SK-N-SH treated with all-trans-retinoic acid at 6 μM for 48 hours (cell line): ENCODE measurements around the gene OGDHL.

ENCODE experiments used
- ATAC-seq: fragments of 200-7000 bp; cut with Tn5 transposase; 3 replicates; pipeline ENCODE4 v1.9.1; 2020; ENCODE audit warnings: mild to moderate bottlenecking, moderate library complexity
- ARNTL ChIP-seq: fragments of 450-650 bp; formaldehyde crosslinking; IDR thresholded peaks from 2 replicates; pipeline ENCODE4 v1.5.0; 2020; ENCODE audit warnings: low read depth, mild to moderate bottlenecking, moderate library complexity, borderline replicate concordance
- BACH2 ChIP-seq: fragments of 250-450 bp; sonication (Bioruptor Pico); IDR thresholded peaks from 2 replicates; pipeline ENCODE4 v1.9.0; 2021; ENCODE audit warnings: mild to moderate bottlenecking, borderline replicate concordance
- CSDC2 ChIP-seq: fragments of 250-450 bp; sonication (Bioruptor Pico); IDR thresholded peaks from 2 replicates; pipeline ENCODE4 v1.5.0; 2020; ENCODE audit warnings: mild to moderate bottlenecking, moderate library complexity
- ESRRG ChIP-seq: fragments of 250-450 bp; sonication (Bioruptor Pico); IDR thresholded peaks from 2 replicates; pipeline ENCODE4 v1.6.1; 2021; ENCODE audit warnings: mild to moderate bottlenecking
- GLIS3 ChIP-seq: fragments of 250-450 bp; sonication (Bioruptor Pico); IDR thresholded peaks from 2 replicates; pipeline ENCODE4 v1.5.0; 2020; ENCODE audit warnings: mild to moderate bottlenecking, moderate library complexity
- ISL1 ChIP-seq: fragments of 250-450 bp; sonication (Bioruptor Pico); IDR thresholded peaks from 2 replicates; pipeline ENCODE4 v2.1.2; 2022; ENCODE audit warnings: mild to moderate bottlenecking, moderate library complexity
- OSR1 ChIP-seq: fragments of 250-450 bp; sonication (Bioruptor Pico); IDR thresholded peaks from 2 replicates; pipeline ENCODE4 v1.8.0; 2022; ENCODE audit warnings: moderate library complexity, mild to moderate bottlenecking, inconsistent platforms
- PPARA ChIP-seq: fragments of 250-450 bp; sonication (Bioruptor Pico); IDR thresholded peaks from 2 replicates; pipeline ENCODE4 v1.5.0; 2020; ENCODE audit warnings: mild to moderate bottlenecking, borderline replicate concordance
- RARB ChIP-seq: fragments of 250-450 bp; sonication (Bioruptor Pico); IDR thresholded peaks from 2 replicates; pipeline ENCODE4 v1.8.0; 2021; ENCODE audit warnings: mild to moderate bottlenecking, moderate library complexity
- SNAI2 ChIP-seq: fragments of 250-450 bp; sonication (Bioruptor Pico); IDR thresholded peaks from 2 replicates; pipeline ENCODE4 v1.5.0; 2020; ENCODE audit warnings: mild to moderate bottlenecking, moderate library complexity
- TCF4 ChIP-seq: fragments of 250-450 bp; sonication (Bioruptor Pico); IDR thresholded peaks from 2 replicates; pipeline ENCODE4 v1.8.0; 2021; ENCODE audit warnings: mild to moderate bottlenecking, moderate library complexity, borderline replicate concordance
- TOX ChIP-seq: fragments of 250-450 bp; sonication (Bioruptor Pico); IDR thresholded peaks from 2 replicates; pipeline ENCODE4 v1.8.0; 2021; ENCODE audit warnings: mild to moderate bottlenecking, moderate library complexity, borderline replicate concordance
- ZC3H10 ChIP-seq: fragments of 250-450 bp; sonication (Bioruptor Pico); IDR thresholded peaks from 2 replicates; pipeline ENCODE4 v1.5.1; 2021; ENCODE audit warnings: mild to moderate bottlenecking, moderate library complexity
- ZFP3 ChIP-seq: fragments of 250-450 bp; sonication (Bioruptor Pico); IDR thresholded peaks from 2 replicates; pipeline ENCODE4 v1.5.0; 2020; ENCODE audit warnings: mild to moderate bottlenecking, moderate library complexity
- ZFP30 ChIP-seq: fragments of 450-650 bp; formaldehyde crosslinking; IDR thresholded peaks from 2 replicates; pipeline ENCODE4 v1.5.0; 2022; ENCODE audit warnings: mild to moderate bottlenecking, moderate library complexity
- ZNF565 ChIP-seq: fragments of 450-650 bp; formaldehyde crosslinking; conservative IDR thresholded peaks from 2 replicates; pipeline ENCODE4 v1.5.0; 2020; ENCODE audit warnings: low read depth, mild to moderate bottlenecking, moderate library complexity
- ZNF70 ChIP-seq: fragments of 450-650 bp; formaldehyde crosslinking; IDR thresholded peaks from 2 replicates; pipeline ENCODE4 v1.5.0; 2020; ENCODE audit warnings: mild to moderate bottlenecking, moderate library complexity
- TF ChIP-seq, protein P1 (sequence below): fragments of 250-450 bp; sonication (Bioruptor Pico); IDR thresholded peaks from 2 replicates; pipeline ENCODE4 v1.5.1; 2020; ENCODE audit warnings: low read depth, mild to moderate bottlenecking, moderate library complexity
- TF ChIP-seq, protein P2 (sequence below): fragments of 250-450 bp; sonication (Bioruptor Pico); IDR thresholded peaks from 2 replicates; pipeline ENCODE4 v1.8.0; 2020; ENCODE audit warnings: mild to moderate bottlenecking, moderate library complexity, borderline replicate concordance
- TF ChIP-seq, protein P3 (sequence below): fragments of 250-450 bp; sonication (Bioruptor Pico); IDR thresholded peaks from 2 replicates; pipeline ENCODE4 v1.5.0; 2020; ENCODE audit warnings: mild to moderate bottlenecking, moderate library complexity
- TF ChIP-seq, protein P4 (sequence below): fragments of 250-450 bp; sonication (Bioruptor Pico); IDR thresholded peaks from 2 replicates; pipeline ENCODE4 v1.5.1; 2021; ENCODE audit warnings: mild to moderate bottlenecking, moderate library complexity
- TF ChIP-seq, protein P5 (sequence below): fragments of 250-450 bp; sonication (Bioruptor Pico); IDR thresholded peaks from 2 replicates; pipeline ENCODE4 v1.8.0; 2021; ENCODE audit warnings: low read depth, mild to moderate bottlenecking, moderate library complexity, borderline replicate concordance

OGDHL gene

DNA sequence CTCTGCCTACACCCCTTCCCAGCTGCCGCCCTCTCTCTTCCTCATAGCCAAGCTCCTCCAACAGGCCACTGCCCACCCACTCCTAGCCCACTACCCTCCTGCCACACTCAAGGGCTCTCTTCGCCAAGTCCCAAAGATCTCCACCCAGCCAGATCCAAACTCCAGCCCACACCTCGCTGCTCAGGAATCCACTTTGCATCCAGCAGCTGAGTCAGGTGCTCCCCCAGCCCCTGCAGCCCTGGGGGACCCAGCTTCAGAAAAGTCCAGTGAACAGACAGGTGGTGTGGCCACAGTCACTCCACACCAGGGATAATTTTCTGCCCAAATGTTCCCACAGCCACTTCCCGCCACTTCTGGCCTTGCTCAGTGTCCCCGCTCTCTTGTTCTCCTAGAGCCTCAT lies 10.9 kb downstream of the OGDHL start:
- TF ChIP-seq TCF4 (CRISPR knock-in tag) (no peak), TOX (CRISPR knock-in tag) (no peak), ISL1 (CRISPR knock-in tag) (no peak), ESRRG (CRISPR knock-in tag) (no peak), BACH2 (CRISPR knock-in tag) (no peak), ZNF70 (CRISPR knock-in tag) (no peak), CSDC2 (CRISPR knock-in tag) (no peak), GLIS3 (no peak), ARNTL (no peak), ZC3H10 (no peak), OSR1 (CRISPR knock-in tag) (no peak), SNAI2 (CRISPR knock-in tag) (no peak), ZFP30 (CRISPR knock-in tag) (no peak)
- TF ChIP-seq, protein P1, sequence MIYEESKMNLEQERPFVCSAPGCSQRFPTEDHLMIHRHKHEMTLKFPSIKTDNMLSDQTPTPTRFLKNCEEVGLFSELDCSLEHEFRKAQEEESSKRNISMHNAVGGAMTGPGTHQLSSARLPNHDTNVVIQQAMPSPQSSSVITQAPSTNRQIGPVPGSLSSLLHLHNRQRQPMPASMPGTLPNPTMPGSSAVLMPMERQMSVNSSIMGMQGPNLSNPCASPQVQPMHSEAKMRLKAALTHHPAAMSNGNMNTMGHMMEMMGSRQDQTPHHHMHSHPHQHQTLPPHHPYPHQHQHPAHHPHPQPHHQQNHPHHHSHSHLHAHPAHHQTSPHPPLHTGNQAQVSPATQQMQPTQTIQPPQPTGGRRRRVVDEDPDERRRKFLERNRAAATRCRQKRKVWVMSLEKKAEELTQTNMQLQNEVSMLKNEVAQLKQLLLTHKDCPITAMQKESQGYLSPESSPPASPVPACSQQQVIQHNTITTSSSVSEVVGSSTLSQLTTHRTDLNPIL = no peak
- TF ChIP-seq, protein P2, sequence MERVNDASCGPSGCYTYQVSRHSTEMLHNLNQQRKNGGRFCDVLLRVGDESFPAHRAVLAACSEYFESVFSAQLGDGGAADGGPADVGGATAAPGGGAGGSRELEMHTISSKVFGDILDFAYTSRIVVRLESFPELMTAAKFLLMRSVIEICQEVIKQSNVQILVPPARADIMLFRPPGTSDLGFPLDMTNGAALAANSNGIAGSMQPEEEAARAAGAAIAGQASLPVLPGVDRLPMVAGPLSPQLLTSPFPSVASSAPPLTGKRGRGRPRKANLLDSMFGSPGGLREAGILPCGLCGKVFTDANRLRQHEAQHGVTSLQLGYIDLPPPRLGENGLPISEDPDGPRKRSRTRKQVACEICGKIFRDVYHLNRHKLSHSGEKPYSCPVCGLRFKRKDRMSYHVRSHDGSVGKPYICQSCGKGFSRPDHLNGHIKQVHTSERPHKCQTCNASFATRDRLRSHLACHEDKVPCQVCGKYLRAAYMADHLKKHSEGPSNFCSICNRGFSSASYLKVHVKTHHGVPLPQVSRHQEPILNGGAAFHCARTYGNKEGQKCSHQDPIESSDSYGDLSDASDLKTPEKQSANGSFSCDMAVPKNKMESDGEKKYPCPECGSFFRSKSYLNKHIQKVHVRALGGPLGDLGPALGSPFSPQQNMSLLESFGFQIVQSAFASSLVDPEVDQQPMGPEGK = no peak
- TF ChIP-seq, protein P3, sequence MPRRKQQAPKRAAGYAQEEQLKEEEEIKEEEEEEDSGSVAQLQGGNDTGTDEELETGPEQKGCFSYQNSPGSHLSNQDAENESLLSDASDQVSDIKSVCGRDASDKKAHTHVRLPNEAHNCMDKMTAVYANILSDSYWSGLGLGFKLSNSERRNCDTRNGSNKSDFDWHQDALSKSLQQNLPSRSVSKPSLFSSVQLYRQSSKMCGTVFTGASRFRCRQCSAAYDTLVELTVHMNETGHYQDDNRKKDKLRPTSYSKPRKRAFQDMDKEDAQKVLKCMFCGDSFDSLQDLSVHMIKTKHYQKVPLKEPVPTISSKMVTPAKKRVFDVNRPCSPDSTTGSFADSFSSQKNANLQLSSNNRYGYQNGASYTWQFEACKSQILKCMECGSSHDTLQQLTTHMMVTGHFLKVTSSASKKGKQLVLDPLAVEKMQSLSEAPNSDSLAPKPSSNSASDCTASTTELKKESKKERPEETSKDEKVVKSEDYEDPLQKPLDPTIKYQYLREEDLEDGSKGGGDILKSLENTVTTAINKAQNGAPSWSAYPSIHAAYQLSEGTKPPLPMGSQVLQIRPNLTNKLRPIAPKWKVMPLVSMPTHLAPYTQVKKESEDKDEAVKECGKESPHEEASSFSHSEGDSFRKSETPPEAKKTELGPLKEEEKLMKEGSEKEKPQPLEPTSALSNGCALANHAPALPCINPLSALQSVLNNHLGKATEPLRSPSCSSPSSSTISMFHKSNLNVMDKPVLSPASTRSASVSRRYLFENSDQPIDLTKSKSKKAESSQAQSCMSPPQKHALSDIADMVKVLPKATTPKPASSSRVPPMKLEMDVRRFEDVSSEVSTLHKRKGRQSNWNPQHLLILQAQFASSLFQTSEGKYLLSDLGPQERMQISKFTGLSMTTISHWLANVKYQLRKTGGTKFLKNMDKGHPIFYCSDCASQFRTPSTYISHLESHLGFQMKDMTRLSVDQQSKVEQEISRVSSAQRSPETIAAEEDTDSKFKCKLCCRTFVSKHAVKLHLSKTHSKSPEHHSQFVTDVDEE (CRISPR knock-in tag) = no peak
- TF ChIP-seq, protein P4, sequence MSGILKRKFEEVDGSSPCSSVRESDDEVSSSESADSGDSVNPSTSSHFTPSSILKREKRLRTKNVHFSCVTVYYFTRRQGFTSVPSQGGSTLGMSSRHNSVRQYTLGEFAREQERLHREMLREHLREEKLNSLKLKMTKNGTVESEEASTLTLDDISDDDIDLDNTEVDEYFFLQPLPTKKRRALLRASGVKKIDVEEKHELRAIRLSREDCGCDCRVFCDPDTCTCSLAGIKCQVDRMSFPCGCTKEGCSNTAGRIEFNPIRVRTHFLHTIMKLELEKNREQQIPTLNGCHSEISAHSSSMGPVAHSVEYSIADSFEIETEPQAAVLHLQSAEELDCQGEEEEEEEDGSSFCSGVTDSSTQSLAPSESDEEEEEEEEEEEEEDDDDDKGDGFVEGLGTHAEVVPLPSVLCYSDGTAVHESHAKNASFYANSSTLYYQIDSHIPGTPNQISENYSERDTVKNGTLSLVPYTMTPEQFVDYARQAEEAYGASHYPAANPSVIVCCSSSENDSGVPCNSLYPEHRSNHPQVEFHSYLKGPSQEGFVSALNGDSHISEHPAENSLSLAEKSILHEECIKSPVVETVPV (CRISPR knock-in tag) = no peak
- ATAC-seq = no peak

DNA sequence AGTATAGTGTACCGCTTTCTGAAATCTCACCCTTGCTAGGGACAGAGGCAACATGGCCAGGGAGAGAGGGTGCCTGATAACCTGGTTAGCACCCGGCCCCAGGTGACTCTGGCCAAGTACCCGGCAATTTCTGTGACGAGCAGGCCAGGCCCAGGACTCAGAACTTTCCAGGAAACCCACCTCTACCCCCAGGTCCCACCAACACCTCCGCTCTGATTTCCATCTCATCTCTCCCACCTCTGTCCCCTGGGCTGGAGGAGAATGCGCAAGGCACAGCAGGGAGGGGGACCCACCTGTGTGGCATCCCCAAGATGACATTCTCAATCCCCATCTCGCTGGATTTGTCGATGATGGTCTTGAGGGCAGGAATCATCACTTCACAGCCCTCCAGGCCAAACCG lies 11.6 kb downstream of the OGDHL start:
- ATAC-seq = no peak
- no peak for TF ChIP-seq CSDC2 (CRISPR knock-in tag)
- TF ChIP-seq, protein P1 = no peak
- no peak for TF ChIP-seq OSR1 (CRISPR knock-in tag)
- TF ChIP-seq ZNF565 (CRISPR knock-in tag) = no peak
- TF ChIP-seq, protein P5, sequence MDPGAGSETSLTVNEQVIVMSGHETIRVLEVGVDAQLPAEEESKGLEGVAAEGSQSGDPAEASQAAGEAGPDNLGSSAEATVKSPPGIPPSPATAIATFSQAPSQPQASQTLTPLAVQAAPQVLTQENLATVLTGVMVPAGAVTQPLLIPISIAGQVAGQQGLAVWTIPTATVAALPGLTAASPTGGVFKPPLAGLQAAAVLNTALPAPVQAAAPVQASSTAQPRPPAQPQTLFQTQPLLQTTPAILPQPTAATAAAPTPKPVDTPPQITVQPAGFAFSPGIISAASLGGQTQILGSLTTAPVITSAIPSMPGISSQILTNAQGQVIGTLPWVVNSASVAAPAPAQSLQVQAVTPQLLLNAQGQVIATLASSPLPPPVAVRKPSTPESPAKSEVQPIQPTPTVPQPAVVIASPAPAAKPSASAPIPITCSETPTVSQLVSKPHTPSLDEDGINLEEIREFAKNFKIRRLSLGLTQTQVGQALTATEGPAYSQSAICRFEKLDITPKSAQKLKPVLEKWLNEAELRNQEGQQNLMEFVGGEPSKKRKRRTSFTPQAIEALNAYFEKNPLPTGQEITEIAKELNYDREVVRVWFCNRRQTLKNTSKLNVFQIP (CRISPR knock-in tag) = no peak
- no peak for TF ChIP-seq PPARA (CRISPR knock-in tag)
- TF ChIP-seq ZFP3 (CRISPR knock-in tag) = no peak
- TF ChIP-seq, protein P3 (CRISPR knock-in tag) = no peak
- no peak for TF ChIP-seq RARB
- TF ChIP-seq, protein P4 (CRISPR knock-in tag) = no peak
- no peak for TF ChIP-seq SNAI2 (CRISPR knock-in tag)
- TF ChIP-seq, all 23 proteins: peak for 0
